ENCODE results near the gene IRS2.
"Not testable (repeated sequence)": the region's sequence is repeated elsewhere in the genome, so short reads cannot be mapped to it uniquely, and the experiment has no call there.

IRS2 gene

GRCh38 chr13:109735436-109735966 lies 50.9 kb downstream of the IRS2 start:
- in situ Hi-C loops (cut with HindIII; ENCODE audit: low sequenced_read_pairs), result no loop called here

DNA sequence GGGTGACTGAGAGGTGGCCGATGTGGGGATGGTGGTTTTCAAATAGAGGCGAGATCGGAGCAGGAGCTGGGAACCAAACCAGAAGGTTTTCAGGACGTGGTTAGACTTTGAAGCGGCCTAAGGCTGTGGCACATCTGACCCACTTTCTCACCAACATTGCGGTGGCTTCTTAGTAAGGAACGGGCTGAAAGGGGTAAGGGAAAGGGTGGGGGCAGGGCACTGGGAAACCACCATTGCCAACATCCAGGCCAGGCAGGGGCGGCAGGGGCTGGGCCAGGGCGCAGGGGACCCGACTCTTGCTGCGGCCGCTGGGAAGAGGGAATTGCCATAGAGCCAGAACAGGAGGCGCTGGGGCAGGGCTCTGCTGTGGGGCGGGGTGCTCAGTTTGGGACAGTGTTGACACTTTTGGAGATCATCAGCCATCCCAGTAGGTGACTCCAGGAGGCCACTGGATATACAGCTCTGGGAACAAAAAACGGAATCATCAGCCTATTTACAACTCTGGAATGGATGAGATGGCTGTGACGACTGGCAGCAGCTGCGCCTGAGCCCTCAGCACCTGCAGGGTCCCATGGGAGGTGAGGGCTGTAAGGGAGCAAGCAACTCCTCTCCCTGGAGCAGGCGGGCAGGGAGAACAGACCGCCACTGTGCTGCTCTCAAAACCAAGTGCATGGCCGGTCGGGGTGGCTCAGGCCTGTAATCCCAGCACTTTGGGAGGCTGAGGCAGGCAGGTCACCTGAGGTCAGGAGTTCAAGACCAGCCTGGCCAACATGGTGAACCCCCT lies 52.2 kb downstream of the IRS2 start:
- in situ Hi-C loops (cut with HindIII; ENCODE audit: low sequenced_read_pairs), result no loop called here

GRCh38 chr13:109733550-109733949 lies 52.8 kb downstream of the IRS2 start:
- in situ Hi-C loops (cut with HindIII; ENCODE audit: low sequenced_read_pairs), result no loop called here

DNA sequence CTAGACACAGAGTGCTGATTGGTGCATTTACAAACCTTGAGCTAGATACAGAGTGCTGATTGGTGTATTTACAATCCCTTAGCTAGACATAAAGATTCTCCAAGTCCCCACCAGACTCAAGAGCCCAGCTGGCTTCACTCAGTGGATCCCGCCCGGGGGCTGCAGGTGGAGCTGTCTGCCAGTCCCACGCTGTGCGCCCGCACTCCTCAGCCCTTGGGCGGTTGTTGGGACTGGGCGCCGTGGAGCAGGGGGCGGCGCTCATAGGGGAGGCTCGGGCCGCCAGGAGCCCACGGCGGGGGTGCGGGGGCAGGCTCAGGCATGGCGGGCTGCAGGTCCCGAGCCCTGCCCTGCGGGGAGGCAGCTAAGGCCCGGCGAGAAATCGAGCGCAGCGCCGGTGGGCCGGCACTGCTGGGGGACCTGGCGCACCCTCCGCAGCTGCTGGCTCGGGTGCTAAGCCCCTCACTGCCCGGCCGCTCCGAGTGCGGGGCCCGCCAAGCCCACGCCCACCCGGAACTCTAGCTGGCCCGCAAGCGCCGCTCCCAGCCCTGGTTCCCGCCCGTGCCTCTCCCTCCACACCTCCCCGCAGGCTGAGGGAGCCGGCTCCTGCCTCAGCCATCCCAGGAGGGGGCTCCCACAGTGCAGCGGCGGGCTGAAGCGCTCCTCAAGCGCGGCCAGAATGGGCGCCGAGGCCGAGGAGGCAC lies 53.8 kb downstream of the IRS2 start:
- in situ Hi-C loops (cut with HindIII; ENCODE audit: low sequenced_read_pairs), result not testable (repeated sequence)

- in situ Hi-C loops (cut with HindIII; ENCODE audit: low sequenced_read_pairs), result no loop called here
Observed at GRCh38 chr13:109730812-109731335, 55.5 kb downstream of the IRS2 start.

- in situ Hi-C loops (cut with HindIII; ENCODE audit: low sequenced_read_pairs), result no loop called here
Observed at GRCh38 chr13:109728791-109729731, 57.3 kb downstream of the IRS2 start.

- in situ Hi-C loops (cut with HindIII; ENCODE audit: low sequenced_read_pairs), result no loop called here
Observed at GRCh38 chr13:109728061-109728460, 58.3 kb downstream of the IRS2 start.

DNA sequence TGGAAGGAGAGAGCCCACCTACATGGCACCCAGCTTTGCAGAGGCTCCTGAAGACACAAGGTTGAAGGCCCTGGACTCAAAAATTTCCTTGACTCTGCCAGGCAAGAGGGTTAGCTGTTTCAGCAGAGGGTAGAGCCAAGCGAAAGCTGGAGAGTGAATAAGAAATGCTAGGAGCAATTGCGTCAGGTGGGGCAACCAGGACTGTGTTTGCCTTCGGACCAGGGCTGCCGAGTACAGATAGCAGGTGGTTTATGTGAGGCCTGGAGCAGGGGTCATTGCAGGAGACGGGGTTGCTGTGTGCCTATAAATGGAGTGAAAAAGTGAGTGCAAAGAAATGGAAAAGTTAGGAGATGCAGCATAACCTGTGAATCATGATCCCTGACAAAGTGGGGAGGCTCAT lies 59.1 kb downstream of the IRS2 start:
- in situ Hi-C loops (cut with HindIII; ENCODE audit: low sequenced_read_pairs), result no loop called here

DNA sequence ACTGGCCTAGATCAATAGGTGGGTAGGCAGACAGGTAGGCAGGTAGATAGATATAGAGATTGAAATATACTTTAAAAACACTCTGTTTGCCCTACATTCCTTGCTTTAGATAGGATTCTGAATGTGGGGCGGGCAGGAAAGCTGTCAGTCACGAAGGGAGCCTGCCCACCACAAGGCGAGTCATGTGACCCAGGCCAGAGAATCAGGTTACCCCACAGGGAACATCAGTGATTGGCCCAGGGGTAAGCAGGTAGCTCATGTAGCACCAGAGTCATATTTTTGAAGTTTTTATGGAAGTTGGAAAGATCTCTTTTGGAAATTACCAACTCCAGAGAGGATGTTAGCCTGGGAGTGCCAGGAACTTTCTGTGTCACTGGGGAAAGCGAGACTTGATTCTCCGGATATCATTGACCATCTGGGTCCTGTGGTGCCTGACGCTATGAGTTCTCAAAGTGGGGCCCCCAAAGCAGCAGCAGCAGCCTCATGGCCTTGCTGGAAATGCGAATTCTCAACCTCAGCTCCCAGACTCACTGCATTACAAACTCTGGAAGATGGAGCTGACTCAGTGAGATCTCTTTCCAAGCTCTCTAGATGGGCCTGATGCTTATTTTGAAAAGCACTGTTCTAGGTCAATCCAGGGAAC lies 60.3 kb downstream of the IRS2 start:
- in situ Hi-C loops (cut with HindIII; ENCODE audit: low sequenced_read_pairs), result no loop called here

GRCh38 chr13:109725297-109725696 lies 61.1 kb downstream of the IRS2 start:
- in situ Hi-C loops (cut with HindIII; ENCODE audit: low sequenced_read_pairs), result no loop called here

- in situ Hi-C loops (cut with HindIII; ENCODE audit: low sequenced_read_pairs), result no loop called here
Observed at GRCh38 chr13:109724603-109725002, 61.8 kb downstream of the IRS2 start.

GRCh38 chr13:109723046-109723445 lies 63.3 kb downstream of the IRS2 start:
- in situ Hi-C loops (cut with HindIII; ENCODE audit: low sequenced_read_pairs), result no loop called here

DNA sequence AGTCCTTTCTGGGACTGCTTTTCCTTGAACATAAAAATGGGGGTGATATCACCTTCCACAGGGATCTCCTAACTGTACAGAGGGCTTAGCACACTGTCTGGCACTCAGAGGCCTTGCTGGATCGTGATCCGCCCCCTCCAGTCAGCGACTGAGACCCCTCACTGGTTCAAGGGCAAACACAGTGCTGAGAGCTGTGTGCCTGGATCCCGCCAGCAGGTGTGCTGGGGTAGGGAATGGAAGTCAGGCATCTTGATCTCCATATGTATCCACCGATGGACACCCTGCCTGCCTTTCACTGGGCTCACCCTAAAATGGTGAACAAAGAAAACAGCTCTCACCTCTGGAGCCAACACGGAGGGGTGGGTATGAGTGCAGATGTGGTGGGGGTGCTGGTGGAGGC lies 64.3 kb downstream of the IRS2 start:
- in situ Hi-C loops (cut with HindIII; ENCODE audit: low sequenced_read_pairs), result no loop called here

DNA sequence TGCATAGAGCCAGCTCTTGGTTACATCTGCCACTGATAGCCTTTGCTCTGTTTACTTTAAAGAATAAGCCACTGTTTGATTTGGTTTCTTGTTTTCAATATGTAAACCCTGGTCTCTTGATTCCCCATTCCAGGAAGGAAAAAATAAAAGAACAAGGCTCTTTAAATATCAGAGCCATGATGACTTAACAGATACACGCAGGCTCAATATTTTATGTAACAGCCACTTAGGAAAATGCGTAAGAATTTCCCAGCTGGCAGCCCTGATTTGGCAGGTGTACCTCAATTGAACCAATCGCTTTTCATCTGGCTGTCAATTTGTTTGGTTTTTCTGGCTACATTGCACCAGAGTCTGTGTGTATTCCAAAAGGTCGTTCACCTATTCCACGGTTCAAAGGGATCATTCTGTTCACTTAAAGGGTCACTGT lies 65.6 kb downstream of the IRS2 start:
- in situ Hi-C loops (cut with HindIII; ENCODE audit: low sequenced_read_pairs), result no loop called here

DNA sequence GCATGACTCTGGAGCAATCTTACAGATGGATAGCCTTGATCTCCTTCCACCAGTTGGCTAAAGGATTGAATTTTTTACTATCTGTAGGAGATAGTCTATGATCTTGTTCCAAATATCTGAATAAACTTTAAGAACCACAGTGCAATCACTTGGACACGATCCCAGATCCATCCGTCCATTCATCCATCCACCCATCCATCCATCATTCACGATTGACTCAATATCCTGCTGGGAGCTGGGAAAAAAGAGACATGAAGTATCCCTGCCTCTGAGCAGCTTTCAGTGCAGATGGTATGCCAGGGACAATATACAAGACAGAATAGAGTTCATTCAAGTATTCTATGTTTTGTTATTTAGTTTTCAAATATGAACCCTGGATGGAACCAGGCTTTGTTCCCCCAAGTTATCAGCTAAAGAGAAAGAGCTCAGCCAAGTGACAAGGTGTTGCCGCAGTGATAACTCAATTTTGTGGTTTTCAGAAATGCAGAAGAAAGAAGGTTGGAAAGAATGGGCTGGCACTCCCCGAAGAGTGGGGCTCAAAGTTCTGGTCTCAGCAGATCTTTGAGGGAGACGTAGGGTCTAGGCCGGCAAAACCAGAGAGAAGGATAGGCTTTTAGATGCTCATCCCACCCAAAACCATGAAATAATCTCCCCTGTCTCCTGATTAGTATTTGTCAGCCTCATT lies 66.3 kb downstream of the IRS2 start:
- in situ Hi-C loops (cut with HindIII; ENCODE audit: low sequenced_read_pairs), result no loop called here

DNA sequence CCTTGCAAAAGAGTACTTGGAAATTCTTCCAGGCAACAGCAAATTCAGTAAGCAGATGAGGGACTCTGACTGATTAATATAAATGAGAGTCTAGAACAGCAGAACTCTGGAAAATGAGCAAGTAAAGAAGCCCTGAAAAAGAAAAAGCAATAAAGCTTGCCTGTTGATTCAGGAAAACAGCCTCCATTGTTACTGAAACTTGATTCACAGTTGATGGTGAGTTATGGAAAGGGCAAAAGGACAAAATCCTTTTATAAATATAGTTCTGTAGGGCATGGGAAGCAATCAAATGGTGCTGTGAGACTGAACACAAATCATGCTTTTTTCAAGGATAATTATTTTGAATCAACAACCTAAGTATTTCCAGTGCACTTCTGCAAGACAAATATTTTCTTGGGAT lies 67.7 kb downstream of the IRS2 start:
- in situ Hi-C loops (cut with HindIII; ENCODE audit: low sequenced_read_pairs), result no loop called here

GRCh38 chr13:109717686-109718085 lies 68.7 kb downstream of the IRS2 start:
- in situ Hi-C loops (cut with HindIII; ENCODE audit: low sequenced_read_pairs), result no loop called here

DNA sequence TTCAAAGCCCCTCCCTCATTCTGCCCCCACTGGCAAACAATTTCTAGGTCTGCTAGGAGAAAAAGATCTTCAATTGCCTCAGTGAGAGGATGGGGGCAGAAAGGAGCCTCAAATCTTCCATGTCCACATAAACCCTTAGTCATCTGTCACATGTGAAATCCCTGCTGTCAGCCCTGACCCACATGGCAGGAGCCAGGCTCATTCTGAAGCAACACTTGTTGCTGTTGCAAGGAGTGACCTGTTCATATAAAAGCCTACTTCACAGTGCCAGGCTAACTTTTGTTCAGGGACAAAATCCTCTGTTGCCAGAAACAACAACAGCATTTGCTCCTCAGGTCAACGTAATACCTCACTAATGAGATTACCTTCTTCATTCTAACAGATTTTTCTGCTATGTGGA lies 70.5 kb downstream of the IRS2 start:
- in situ Hi-C loops (cut with HindIII; ENCODE audit: low sequenced_read_pairs), result no loop called here

DNA sequence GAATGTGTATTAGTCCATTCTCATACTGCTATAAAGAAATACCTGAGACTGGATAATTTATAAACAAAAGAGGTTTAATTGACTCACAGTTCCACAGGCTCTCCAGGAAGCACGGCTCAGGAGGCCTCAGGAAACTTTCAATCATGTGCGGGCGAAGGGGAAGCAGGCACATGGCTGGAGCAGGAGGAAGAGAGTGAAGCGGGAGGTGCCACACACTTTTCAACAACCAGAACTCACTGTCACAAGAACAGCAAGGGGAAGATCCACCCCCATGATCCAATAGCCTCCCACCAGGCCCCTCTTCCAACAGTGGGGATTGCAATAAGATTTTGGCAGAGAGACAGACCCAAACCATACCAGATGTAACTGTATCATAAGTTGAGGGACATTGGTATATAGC lies 72.7 kb downstream of the IRS2 start:
- in situ Hi-C loops (cut with HindIII; ENCODE audit: low sequenced_read_pairs), result no loop called here

Measured in DLD1 (cell line).